ENCODE results near the gene C3orf62.

The C3orf62 gene

DNA sequence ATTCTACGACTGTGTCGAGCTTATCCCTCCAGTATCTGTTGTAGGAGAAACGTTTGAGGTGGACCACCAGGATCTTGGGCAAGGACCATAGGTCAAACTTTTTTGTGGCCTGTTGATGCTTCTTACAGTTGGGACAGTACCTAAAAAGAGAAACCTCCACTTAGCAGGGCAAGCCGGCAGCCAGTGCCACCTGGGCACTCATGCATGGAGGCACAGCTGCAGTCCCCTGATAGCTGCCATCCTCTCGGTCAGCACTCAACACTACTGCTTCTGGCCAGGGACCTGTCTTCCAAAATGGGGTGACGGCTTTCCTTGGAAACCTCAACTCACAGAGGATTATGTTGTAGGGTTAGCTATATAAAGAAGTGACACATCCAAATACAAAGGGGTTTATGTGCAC lies 7.0 kb upstream of the C3orf62 start:
- no peak overlapping the region for H3K4me3 ChIP-seq (ENCODE audit: low read length)

GRCh38 chr3:49279376-49279775 lies 2.3 kb upstream of the C3orf62 start:
- H3K4me3 ChIP-seq (ENCODE audit: low read length): no peak overlapping the region
- no peak for TF ChIP-seq ZNF274 (IDR thresholded peaks at IDR 0.05; ENCODE audit: low read depth, low read length)

More for the DNA sequence above, 7.0 kb upstream of the C3orf62 start:
- TF ChIP-seq ZNF274 (IDR thresholded peaks at IDR 0.05; ENCODE audit: low read depth, low read length): no peak

GRCh38 chr3:49278548-49278947 lies 1.5 kb upstream of the C3orf62 start:
- TF ChIP-seq ZNF274 (IDR thresholded peaks at IDR 0.05; ENCODE audit: low read depth, low read length): no peak
- H3K4me3 ChIP-seq (ENCODE audit: low read length): no peak overlapping the region

DNA sequence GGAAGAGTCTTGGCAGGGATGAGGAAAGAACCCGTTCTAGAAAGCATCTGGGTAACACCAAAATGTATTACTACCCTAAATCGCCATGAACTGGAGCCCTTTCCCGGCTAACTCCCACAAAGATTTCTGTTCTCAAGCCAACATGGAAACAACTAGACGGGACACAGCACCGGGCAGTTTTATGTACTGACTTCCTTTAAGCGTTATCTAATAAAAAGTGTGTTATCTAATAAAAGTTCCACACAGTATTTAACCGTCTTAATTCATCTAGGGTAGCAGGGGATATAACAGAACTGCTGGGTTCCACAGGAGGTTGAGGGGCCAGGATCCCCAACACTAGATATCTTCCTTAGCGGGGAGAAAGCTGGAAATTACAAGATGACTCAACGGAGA lies 347 bp upstream of the C3orf62 start:
- H3K4me3 ChIP-seq (ENCODE audit: low read length): peak overlapping the region; percentile 45; the same call in 1 of the 2 replicates
- TF ChIP-seq ZNF274 (IDR thresholded peaks at IDR 0.05; ENCODE audit: low read depth, low read length): no peak

- no peak for TF ChIP-seq ZNF274 (IDR thresholded peaks at IDR 0.05; ENCODE audit: low read depth, low read length)
- no peak overlapping the region for H3K4me3 ChIP-seq (ENCODE audit: low read length)
Measured at GRCh38 chr3:49273825-49274532, 3.1 kb downstream of the C3orf62 start.

DNA sequence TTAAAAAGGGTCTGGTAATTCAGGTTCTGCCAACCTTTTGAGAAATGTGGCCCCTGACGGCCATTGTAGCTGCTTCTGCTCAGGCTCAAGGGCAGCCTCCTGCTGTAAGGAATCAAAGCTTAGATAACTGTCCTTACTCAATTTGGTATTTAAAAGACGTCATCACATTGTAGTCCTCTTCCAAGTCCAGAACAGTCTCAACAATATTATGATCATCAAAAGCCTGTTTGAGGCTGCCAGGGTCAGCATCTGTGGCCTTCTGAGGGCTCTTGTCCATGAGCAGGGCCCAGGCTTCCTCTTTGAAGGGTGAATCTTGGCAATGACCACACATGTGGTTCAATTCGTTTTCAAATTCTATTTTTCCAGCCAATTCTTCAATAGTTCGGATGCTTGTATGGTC lies 6.0 kb downstream of the C3orf62 start:
- no peak overlapping the region for H3K4me3 ChIP-seq (ENCODE audit: low read length)
- no peak for TF ChIP-seq ZNF274 (IDR thresholded peaks at IDR 0.05; ENCODE audit: low read depth, low read length)

DNA sequence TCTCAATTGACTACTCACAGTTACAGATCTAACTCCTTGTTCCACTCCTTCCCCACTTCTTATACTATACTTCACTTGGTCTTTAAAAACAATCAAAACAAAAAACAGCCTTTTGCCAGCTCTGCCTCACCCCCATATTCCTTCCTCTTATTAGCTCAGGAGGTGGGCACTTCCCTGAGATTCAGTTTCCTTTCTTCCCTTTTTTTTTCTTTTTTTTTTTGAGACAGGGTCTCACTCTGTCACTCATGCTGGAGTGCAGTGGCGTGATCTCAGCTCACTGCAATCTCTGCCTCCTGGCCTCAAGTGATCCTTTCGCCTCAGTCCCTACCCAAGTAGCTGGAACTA lies 6.9 kb downstream of the C3orf62 start:
- TF ChIP-seq ZNF274 (IDR thresholded peaks at IDR 0.05; ENCODE audit: low read depth, low read length): no peak

DNA sequence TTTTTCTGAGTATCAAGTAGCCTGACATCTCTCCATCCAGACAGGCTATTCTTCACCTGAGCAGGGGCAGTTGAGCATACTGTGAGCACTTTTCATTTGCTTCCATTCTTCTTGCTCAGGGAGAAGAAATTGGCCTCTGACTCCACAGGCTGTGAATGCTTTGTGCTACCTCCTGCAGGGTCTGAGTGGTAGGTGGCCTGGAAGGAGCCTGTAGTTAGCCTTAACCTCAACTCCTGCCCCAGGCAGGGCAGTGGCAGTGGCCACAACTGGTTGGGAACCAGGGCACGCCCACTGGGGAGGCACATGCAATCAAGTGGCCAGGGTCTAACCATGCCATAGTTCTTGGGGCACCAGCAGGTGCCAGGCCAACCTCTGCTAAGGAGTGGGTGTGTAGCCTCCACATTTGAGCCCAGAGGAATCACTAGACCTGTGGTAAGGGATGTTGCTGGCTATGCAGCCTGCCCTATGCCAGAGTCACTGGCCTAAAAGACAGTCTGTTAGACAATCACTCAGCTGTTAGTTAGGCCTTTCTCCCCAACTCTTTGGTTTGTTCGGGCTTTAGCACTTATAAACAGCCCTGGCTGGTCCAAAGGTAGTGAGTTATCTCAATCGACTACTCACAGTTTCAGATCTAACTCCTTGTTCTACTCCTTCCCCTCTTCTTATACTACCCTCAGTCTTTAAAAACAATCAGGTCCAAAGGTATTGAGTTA lies 7.4 kb downstream of the C3orf62 start:
- TF ChIP-seq ZNF274 (IDR thresholded peaks at IDR 0.05; ENCODE audit: low read depth, low read length): no peak
- no peak overlapping the region for H3K4me3 ChIP-seq (ENCODE audit: low read length)

More for the DNA sequence above, 6.9 kb downstream of the C3orf62 start:
- no peak overlapping the region for H3K4me3 ChIP-seq (ENCODE audit: low read length)

DNA sequence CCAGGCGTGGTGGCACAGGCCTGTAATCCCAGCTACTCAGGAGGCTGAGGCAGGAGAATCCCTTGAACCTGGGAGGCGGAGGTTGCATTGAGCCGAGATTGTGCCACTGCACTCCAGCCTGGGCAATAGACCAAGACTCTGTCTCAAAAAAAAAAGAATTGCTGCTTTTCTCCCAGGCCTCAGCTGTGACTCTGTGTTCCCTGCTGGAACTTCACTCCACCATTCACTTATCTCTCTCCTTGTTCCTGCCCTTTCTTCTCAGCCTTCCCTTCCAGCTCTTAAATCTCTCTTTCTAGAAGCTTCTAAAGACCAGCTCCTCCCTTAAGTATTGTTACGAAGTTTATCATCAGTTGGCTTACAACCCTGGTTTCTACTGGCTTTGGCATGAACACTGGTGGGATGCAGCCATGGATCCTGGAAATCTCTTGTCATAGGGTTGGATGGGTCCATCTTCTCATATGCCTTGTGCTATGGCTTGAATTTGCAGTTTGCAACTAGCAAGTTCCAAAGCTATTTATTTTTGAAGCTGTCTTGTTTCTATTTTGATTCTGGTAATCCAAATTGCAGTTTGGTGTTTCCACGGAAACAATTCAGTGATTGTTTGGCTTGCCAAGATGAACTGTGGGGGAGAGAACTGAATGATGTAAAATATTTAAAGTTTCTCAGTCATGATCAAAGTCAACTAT lies 10.5 kb downstream of the C3orf62 start:
- no peak for TF ChIP-seq ZNF274 (IDR thresholded peaks at IDR 0.05; ENCODE audit: low read depth, low read length)
- no peak overlapping the region for H3K4me3 ChIP-seq (ENCODE audit: low read length)

DNA sequence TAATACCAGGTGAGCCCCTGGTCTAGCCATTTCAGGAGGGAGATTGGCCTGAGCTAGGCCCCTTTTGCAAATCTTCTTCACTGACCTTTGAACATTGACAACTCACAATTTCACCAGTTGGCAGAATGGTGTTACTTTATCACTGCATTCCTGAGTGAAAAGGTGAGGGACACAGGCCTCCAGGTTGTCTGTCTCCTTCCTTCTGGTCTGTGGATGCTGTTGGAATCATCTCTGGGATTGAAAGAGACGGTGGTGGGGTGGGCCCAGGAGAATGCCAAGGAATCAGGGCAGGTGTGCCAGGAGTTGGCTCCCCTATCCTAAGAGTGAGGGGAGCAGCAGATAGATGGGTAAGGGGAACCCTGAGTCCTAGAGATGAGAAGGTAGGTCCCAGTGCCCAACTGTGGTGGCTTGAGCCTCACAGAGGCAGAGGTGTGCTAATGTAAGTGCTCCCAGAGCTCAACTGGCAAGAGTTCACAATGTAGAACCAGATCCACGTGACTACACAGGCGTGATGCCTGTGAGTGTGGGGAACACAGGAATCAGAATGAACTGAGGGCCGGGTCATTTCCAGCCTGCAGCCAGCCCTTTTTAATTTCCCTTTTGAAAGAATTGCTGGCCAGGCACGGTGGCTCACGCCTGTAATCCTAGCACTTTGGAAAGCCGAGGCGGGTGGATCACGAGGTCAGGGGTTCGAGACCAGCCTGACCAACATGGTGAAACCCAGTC lies 11.2 kb downstream of the C3orf62 start:
- no peak overlapping the region for H3K4me3 ChIP-seq (ENCODE audit: low read length)
- TF ChIP-seq ZNF274 (IDR thresholded peaks at IDR 0.05; ENCODE audit: low read depth, low read length): no peak

GRCh38 chr3:49263159-49263889 lies 13.7 kb downstream of the C3orf62 start:
- H3K4me3 ChIP-seq (ENCODE audit: low read length): no peak overlapping the region
- TF ChIP-seq ZNF274 (IDR thresholded peaks at IDR 0.05; ENCODE audit: low read depth, low read length): no peak

GRCh38 chr3:49260806-49261324 lies 16.2 kb downstream of the C3orf62 start:
- no peak for TF ChIP-seq ZNF274 (IDR thresholded peaks at IDR 0.05; ENCODE audit: low read depth, low read length)
- H3K4me3 ChIP-seq (ENCODE audit: low read length): no peak overlapping the region

DNA sequence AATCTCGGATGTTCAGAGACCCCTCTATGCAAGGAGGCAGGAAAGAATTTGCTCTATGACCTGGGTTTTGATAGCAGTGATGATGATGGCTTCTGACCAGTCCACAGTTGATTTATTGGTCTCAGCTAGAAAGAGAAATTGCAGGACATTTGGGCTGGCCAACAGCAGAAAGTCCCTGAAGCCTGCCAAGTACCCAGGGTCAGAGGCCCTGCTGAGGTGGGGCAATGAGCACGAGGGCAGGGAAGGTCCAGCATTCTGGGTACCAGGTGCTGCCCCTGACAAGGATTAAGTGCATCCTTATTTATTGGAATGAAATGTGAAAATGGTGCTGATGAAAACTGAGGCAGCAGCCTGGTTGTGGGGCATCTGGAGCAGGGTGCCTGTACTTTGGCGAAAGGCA lies 19.8 kb downstream of the C3orf62 start:
- no peak overlapping the region for H3K4me3 ChIP-seq (ENCODE audit: low read length)
- no peak for TF ChIP-seq ZNF274 (IDR thresholded peaks at IDR 0.05; ENCODE audit: low read depth, low read length)
